CD4-positive, alpha-beta T cell treated with Interleukin-15 for 1 hour (primary cell): ENCODE measurements around the gene HCFC1R1.

Source experiments
- DNase-seq: peaks from one replicate; pipeline ENCODE4 v3.0.0-alpha.2; 2020

Gene HCFC1R1

DNA sequence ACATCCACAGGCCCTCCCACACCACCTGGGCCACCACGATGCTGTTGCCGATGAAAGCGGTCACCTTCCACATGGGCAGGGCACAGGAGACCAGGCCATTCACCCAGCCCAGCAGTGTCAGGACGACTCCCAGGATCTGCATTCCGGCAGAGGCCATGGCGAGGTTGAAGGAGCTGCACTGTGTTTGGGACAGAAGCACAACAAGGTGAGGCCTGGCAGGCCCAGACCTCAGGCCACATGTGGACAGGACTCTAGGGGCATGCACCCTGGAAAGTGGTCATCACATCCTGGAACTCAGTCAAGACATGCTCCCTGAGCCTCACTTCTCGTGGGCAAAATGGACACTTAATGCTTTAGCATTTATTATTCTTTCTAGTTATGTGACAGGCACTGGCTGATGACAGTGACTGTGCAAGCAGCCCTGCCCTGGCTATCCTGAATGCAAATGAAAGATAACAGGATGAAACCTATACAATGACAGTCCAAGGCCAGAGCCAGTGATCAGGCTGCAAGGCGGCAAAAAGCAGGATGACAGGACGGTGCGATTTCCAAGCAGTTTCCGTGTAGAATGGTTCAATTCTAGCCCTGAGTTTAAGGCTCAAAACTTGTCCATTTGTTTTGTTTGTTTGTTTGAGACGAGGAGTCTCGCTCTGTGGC, 7.7 kb downstream of the HCFC1R1 start:
- DNase-seq, result no peak

DNA sequence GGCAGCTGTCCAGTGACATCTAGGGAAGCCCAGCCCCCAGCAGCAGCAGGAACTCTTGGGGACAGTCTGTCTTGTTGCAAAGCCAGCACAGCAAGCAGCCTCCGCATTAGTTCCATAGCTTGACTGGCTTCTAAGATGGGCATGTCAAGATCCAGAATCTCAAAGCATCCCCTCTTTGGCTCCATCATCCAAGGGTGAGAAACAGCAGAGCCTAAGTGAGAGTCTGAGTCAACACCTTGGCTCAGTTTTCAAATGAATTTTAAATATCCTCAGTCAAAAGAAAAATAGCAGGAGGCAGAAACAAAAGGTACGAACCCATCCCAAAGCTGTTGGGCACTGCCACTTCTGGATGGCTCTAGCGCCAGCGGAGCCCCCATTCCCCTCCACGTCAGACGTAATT, 8.8 kb downstream of the HCFC1R1 start:
- no peak for DNase-seq

DNA sequence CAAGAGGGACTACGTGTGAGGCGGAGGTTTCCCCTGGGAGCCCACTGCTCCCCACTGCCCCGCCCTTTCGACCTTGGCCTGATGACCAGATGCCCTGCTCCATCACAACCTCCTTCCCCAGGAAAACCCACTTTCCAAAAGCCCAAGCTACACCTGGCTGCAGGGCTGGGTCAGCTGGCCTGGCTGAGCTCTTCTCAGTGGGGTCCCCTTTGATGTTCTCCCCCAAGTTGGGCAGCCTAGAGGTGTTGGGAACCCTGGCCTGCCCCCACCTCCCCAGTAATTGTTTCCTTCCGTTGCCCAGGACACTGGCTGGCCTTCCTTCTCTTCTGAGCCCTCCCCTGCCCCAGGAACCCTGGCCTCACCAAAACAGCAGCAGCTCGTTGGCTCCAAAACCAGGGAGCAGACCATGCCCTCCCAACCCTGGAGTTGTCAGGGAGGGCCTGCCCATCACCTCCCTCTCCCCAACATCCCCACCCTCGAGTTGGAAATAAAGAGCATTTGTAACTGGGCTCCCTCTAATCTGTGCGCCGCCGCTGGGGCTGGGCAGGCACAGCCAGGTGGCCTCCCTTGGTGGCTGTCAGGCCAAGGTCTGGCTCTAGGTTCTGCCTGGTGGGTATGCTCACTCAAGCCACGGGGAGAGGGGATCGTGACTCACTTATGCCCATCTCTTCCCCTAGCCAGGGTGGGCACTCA, 9.6 kb downstream of the HCFC1R1 start:
- DNase-seq, result no peak

GRCh38 chr16:3013491-3013951, 10.2 kb downstream of the HCFC1R1 start:
- DNase-seq, result no peak

- DNase-seq, result no peak
Observed at GRCh38 chr16:3012828-3013420, 10.8 kb downstream of the HCFC1R1 start, which contains the start of gene CLDN9. CLDN9 (plus strand) TSS chr16:3012923; CDS start chr16:3013363, 440 bp downstream.

GRCh38 chr16:3012246-3012645, 11.5 kb downstream of the HCFC1R1 start:
- DNase-seq, result no peak

DNA sequence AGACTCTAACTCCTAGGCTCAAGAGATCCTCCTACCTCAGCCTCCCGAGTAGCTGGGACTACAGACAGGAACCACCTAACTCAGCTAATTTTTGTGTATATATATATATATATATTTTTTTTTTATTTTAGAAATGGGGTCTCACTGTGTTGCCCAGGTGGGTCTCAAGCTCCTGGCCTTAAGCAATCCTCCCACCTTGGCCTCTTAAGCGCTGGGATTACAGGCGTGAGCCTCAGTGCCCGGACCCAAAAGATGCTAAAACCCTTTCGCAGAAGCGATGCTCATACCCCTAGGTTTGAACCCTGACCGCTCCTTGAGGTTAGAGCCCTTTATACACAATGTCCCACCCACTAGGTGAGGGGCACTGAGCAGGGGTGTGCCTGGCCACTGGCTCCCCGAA, 13.2 kb downstream of the HCFC1R1 start:
- DNase-seq, result no peak

- no peak for DNase-seq
Observed at GRCh38 chr16:3009568-3010390, 14.0 kb downstream of the HCFC1R1 start.

- DNase-seq, result no peak
Observed at GRCh38 chr16:3008690-3009037, 15.1 kb downstream of the HCFC1R1 start.

- peak; percentile 32 for DNase-seq
Observed at GRCh38 chr16:3007957-3008689, 15.6 kb downstream of the HCFC1R1 start.

GRCh38 chr16:3007059-3007956, 16.4 kb downstream of the HCFC1R1 start:
- DNase-seq, result no peak

- no peak for DNase-seq
Observed at GRCh38 chr16:3004781-3005284, 18.9 kb downstream of the HCFC1R1 start.

GRCh38 chr16:3004319-3004718, 19.4 kb downstream of the HCFC1R1 start:
- DNase-seq, result no peak

GRCh38 chr16:3003582-3004270, 20.0 kb downstream of the HCFC1R1 start:
- DNase-seq, result peak; percentile 99

GRCh38 chr16:3001316-3001715, 22.4 kb downstream of the HCFC1R1 start:
- DNase-seq, result no peak

- DNase-seq, result no peak
Observed at GRCh38 chr16:3000540-3000939, 23.2 kb downstream of the HCFC1R1 start.

DNA sequence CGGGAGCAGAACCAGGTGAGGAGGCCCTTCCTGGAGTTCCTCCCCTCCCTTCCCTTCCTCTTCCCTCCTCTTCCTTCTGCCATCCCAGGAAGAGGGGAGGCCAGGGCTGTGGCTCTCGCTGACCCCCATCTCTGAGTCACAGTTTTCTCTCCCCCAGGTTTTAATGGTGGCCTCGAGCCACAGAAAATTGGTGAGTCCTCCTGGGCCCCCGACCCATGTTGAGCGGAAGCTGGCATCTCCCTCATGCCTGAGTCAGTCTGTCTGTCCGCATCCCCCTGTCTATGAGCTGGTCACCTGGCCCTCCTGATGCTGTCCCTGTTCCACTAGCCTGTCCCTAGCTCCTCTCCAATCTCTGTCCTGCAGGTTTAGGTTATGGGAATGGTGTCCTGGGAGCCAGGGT, 23.8 kb downstream of the HCFC1R1 start:
- DNase-seq, result no peak

- no peak for DNase-seq
Observed at GRCh38 chr16:2996298-2996697, 27.4 kb downstream of the HCFC1R1 start.

- no peak for DNase-seq
Observed at GRCh38 chr16:2992383-2993081, 31.2 kb downstream of the HCFC1R1 start.
